SU-DHL-6 (cell line): ENCODE results near the gene FAM237B.
A peak's percentile ranks its signal among the peaks of the same experiment; 100 is the strongest.

ENCODE experiments used
- H2AFZ ChIP-seq: fragments of 200-600 bp; sonication (generic); 2 replicates; pipeline ENCODE4 v1.6.1; 2014; ENCODE audit warnings: low read depth, mild to moderate bottlenecking, moderate library complexity, mixed read lengths, antibody characterized with exemption, low read length; ENCODE audit not compliant: severe bottlenecking
- H3F3A ChIP-seq: fragments of 200-600 bp; shearing (Covaris generic); 2 replicates; pipeline ENCODE4 v1.6.0; 2016; ENCODE audit warnings: antibody characterized with exemption, mild to moderate bottlenecking; ENCODE audit not compliant: insufficient read depth
- H3K27ac ChIP-seq: fragments of 200-600 bp; sonication (generic); 2 replicates; pipeline ENCODE4 v1.5.1; 2016; ENCODE audit warnings: low read depth, mild to moderate bottlenecking, low read length, moderate library complexity, mixed read lengths
- H3K27me3 ChIP-seq: fragments of 200-600 bp; sonication (generic), shearing (Covaris generic); 2 replicates; pipeline ENCODE4 v1.6.0; 2014; ENCODE audit warnings: mild to moderate bottlenecking, low read length
- H3K36me3 ChIP-seq: fragments of 200-600 bp; sonication (generic); 2 replicates; pipeline ENCODE4 v1.6.1; 2014; ENCODE audit warnings: mild to moderate bottlenecking, low read length, mixed read lengths
- H3K4me2 ChIP-seq: fragments of 300-600, 200-600 bp; shearing (Covaris generic), sonication (generic); 2 replicates; pipeline ENCODE4 v1.6.0; 2014; ENCODE audit warnings: low read length, low read depth, mild to moderate bottlenecking; ENCODE audit not compliant: poor library complexity, severe bottlenecking
- H3K4me3 ChIP-seq: fragments of 200-600 bp; sonication (generic); 2 replicates; pipeline ENCODE4 v1.5.1; 2014; ENCODE audit warnings: antibody characterized with exemption, low read length, mild to moderate bottlenecking, mixed read lengths; ENCODE audit not compliant: insufficient read depth, poor library complexity, severe bottlenecking
- H3K79me2 ChIP-seq: fragments of 200-600 bp; sonication (generic); 2 replicates; pipeline ENCODE4 v1.6.1; 2014; ENCODE audit warnings: mild to moderate bottlenecking, low read length, moderate library complexity; ENCODE audit not compliant: insufficient read depth
- H3K9ac ChIP-seq: fragments of 200-600 bp; sonication (generic); 2 replicates; pipeline ENCODE4 v1.7.0; 2014; ENCODE audit warnings: mild to moderate bottlenecking, low read length
- H3K9me2 ChIP-seq: fragments of 200-600 bp; sonication (generic); replicated peaks from 2 replicates; pipeline ENCODE4 v1.6.1; 2014; ENCODE audit warnings: low read length; ENCODE audit not compliant: insufficient read depth
- H3K9me3 ChIP-seq: fragments of 200-600 bp; sonication (generic); 2 replicates; pipeline ENCODE4 v1.6.1; 2014; ENCODE audit warnings: low read length, mixed read lengths; ENCODE audit not compliant: insufficient read depth
- H4K20me1 ChIP-seq: fragments of 200-600 bp; sonication (generic); 2 replicates; pipeline ENCODE4 v1.6.1; 2014; ENCODE audit warnings: low read depth, mild to moderate bottlenecking, antibody characterized with exemption, low read length, moderate library complexity, mixed read lengths
- EZH2phosphoT487 ChIP-seq: fragments of 200-600 bp; sonication (generic), shearing (Covaris generic); conservative IDR thresholded peaks from 2 replicates; pipeline ENCODE4 v1.6.1; 2018; ENCODE audit warnings: mild to moderate bottlenecking, antibody characterized with exemption, low read length, moderate library complexity, mixed read lengths
- TF ChIP-seq, protein P1 (sequence below): fragments of 200-600 bp; sonication (generic); IDR thresholded peaks from one replicate; pipeline ENCODE4 v1.5.1; 2017; ENCODE audit warnings: antibody characterized with exemption, mild to moderate bottlenecking, low read length, moderate library complexity; ENCODE audit not compliant: insufficient read depth, poor library complexity, severe bottlenecking

Gene FAM237B

DNA sequence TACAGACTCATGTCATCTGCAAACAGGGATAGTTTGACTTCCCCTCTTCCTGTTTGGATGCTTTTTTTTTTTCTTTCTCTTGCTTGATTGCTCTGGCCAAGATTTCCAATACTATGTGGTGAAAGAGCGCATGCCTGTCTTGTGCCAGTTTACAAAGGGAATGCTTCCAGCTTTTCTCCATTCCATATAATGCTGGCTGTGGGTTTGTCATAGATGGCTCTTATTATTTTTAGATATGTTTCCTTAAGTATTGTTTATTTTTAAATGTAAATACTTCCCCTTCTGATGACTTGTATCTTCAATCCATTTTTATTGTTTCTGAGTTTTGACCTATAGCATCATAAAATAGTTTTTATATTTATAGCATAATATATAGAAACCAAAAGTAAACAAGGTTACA, 17.9 kb downstream of the FAM237B start:
- Histone ChIP-seq H4K20me1 (no peaks in the 10 kb centered on the region), H3F3A (no peaks in the 10 kb centered on the region), H3K4me2 (no peak overlapping the region), H3K9ac (no peak overlapping the region), H3K27me3 (no peaks in the 10 kb centered on the region), H3K9me3 (no peaks in the 10 kb centered on the region), H2AFZ (no peak overlapping the region), H3K79me2 (no peaks in the 10 kb centered on the region), H3K36me3 (no peaks in the 10 kb centered on the region), H3K27ac (no peak overlapping the region), H3K9me2 (no peaks in the 10 kb centered on the region), H3K4me3 (no peak overlapping the region)
- TF ChIP-seq, protein P1, sequence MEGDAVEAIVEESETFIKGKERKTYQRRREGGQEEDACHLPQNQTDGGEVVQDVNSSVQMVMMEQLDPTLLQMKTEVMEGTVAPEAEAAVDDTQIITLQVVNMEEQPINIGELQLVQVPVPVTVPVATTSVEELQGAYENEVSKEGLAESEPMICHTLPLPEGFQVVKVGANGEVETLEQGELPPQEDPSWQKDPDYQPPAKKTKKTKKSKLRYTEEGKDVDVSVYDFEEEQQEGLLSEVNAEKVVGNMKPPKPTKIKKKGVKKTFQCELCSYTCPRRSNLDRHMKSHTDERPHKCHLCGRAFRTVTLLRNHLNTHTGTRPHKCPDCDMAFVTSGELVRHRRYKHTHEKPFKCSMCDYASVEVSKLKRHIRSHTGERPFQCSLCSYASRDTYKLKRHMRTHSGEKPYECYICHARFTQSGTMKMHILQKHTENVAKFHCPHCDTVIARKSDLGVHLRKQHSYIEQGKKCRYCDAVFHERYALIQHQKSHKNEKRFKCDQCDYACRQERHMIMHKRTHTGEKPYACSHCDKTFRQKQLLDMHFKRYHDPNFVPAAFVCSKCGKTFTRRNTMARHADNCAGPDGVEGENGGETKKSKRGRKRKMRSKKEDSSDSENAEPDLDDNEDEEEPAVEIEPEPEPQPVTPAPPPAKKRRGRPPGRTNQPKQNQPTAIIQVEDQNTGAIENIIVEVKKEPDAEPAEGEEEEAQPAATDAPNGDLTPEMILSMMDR = no peak
- no peak for TF ChIP-seq EZH2phosphoT487

GRCh38 chr7:90298145-90299038, 22.7 kb downstream of the FAM237B start:
- no peak overlapping the region for H3K4me2 ChIP-seq
- H3K27ac ChIP-seq = no peak overlapping the region
- no peak overlapping the region for H2AFZ ChIP-seq
- no peak overlapping the region for H3K4me3 ChIP-seq
- H3K9me3 ChIP-seq = no peaks in the 10 kb centered on the region
- H3K9me2 ChIP-seq = no peaks in the 10 kb centered on the region
- H3K79me2 ChIP-seq = no peaks in the 10 kb centered on the region
- no peak overlapping the region for H3K9ac ChIP-seq
- no peaks in the 10 kb centered on the region for H3K36me3 ChIP-seq
- H3F3A ChIP-seq = no peaks in the 10 kb centered on the region
- H4K20me1 ChIP-seq = no peaks in the 10 kb centered on the region
- no peaks in the 10 kb centered on the region for H3K27me3 ChIP-seq
- TF ChIP-seq EZH2phosphoT487 = no peak
- TF ChIP-seq, protein P1 = peak; percentile 70

DNA sequence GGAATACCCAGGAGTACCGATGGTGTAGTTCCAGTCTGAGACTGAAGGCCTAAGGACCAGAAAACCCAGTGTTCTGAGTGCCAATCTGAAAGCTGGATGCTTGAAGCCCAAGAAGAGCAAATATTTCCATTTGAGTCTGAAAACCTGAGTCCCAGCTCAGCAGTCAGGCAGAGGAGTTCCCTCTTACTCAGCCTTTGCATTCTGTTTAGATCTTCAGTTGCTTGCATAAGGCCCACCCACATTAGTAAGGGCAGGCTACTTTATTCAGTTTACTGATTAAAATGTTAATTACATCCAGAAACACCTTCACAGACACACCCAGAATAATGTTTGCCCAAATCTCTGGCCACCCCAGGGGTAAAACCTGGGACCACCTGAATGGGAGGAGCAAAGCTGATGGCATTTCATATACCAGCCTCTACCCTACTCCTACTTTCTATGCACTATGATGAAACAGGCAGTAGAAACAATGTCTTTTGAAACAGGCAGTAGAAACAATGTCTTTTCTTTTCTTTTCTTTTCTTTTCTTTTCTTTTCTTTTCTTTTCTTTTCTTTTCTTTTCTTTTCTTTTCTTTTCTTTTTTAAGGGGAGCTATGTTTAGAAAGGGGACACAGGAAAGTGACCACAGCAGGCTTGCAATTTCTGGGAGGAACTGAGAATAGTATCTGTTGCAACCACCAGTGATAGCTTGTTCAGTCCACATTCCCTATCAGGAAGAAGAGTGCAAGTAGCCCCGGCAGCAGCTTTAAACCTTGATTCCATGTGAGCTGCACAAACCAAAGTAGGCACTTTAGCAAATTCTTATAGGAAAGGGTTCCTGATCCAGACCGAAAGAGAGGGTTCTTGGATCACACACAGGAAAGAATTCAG, 30.6 kb downstream of the FAM237B start:
- no peak for TF ChIP-seq EZH2phosphoT487
- TF ChIP-seq, protein P1 = no peak
- no peaks in the 10 kb centered on the region for H3K36me3 ChIP-seq
- H3K9me2 ChIP-seq = no peaks in the 10 kb centered on the region
- peaks cover 9% of the 10 kb centered on the region for H3K9me3 ChIP-seq
- no peaks in the 10 kb centered on the region for H4K20me1 ChIP-seq
- H3K4me3 ChIP-seq = no peak overlapping the region
- no peak overlapping the region for H3K9ac ChIP-seq
- H3F3A ChIP-seq = no peaks in the 10 kb centered on the region
- H2AFZ ChIP-seq = no peak overlapping the region
- no peaks in the 10 kb centered on the region for H3K79me2 ChIP-seq
- no peaks in the 10 kb centered on the region for H3K27me3 ChIP-seq
- H3K27ac ChIP-seq = no peak overlapping the region
- no peak overlapping the region for H3K4me2 ChIP-seq
